Type B pancreatic cell (in vitro differentiated cells): ENCODE measurements around the gene TECR. TPM values are rescaled to one million over a fixed set of nuclear protein-coding genes. Genes with fewer than 3 reads are reported as not detected.
"Not testable (repeated sequence)": the region's sequence is repeated elsewhere in the genome, so short reads cannot be mapped to it uniquely, and the experiment has no call there.

ENCODE experiments used
- DNase-seq: peaks from one replicate; pipeline ENCODE4 v3.0.0; 2021; ENCODE audit warnings: mixed read lengths; ENCODE audit not compliant: unreplicated experiment; ENCODE audit errors: extremely low spot score
- H3K27ac Mint-ChIP-seq: 2 replicates; pipeline ENCODE4 v1.8.0; 2021; ENCODE audit warnings: mild to moderate bottlenecking, mixed read lengths
- H3K27me3 Mint-ChIP-seq: 2 replicates; pipeline ENCODE4 v1.8.0; 2021; ENCODE audit warnings: mixed read lengths
- H3K36me3 Mint-ChIP-seq: 2 replicates; pipeline ENCODE4 v1.8.0; 2021; ENCODE audit warnings: mixed read lengths
- H3K4me1 Mint-ChIP-seq: one replicate; pipeline ENCODE4 v1.8.0; 2021; ENCODE audit warnings: mixed read lengths; ENCODE audit not compliant: unreplicated experiment
- H3K4me3 Mint-ChIP-seq: 2 replicates; pipeline ENCODE4 v1.8.0; 2021; ENCODE audit warnings: mild to moderate bottlenecking, mixed read lengths
- H3K9me3 Mint-ChIP-seq: 2 replicates; pipeline ENCODE4 v1.8.0; 2021; ENCODE audit warnings: mixed read lengths
- total RNA-seq: library from RNA; stranded (reverse); gene quantifications from 2 replicates; pipeline ENCODE4 v1.2.1, GENCODE V29; 2021; ENCODE audit warnings: low replicate concordance
- TF ChIP-seq, protein P1 (sequence below): fragments of 200-600 bp; sonication (generic); conservative IDR thresholded peaks from 2 replicates; pipeline ENCODE4 v1.5.0; 2021; ENCODE audit warnings: antibody characterized with exemption, mild to moderate bottlenecking

TECR gene
- total RNA-seq, 1 donor from 2014 or later, result 171 TPM

DNA sequence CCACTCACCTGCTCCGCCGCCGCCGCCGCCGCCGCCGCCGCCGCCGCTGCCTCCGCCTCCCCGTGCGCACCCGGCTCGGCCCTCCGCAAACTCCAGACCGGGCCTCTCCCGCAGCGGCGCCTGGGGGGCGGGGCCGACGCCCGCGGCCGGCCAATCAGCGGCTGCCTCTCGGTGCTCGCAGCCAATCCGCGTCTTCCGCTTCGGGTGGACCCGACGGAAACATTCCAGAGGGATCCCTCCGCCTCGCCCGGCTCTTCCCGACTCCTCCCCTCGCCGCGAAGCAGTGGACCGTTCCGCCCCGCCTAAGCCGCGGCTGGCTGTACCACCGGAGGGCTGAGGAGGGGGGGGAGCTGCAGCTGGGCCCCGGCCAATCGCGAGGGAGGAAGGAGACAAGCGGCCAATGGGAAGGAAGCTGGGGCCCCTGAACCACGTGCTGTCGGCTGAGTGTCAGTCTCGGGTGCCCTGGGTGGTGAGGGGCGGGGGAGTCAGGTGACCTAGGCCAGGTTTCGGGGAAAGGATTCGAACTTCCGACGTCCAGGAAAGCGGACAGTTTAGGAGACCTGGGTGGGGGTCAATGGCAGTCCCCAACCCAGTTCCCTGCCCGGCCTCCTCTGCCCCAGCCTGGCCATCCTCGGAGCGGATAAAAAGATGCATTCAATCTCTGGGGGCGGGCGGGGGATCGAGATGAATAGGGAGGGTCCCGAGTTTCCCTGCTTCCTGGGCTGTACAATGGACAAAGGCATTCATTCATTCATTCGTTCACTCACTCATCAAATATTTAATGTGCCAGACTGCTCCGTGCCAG, 33.2 kb upstream of the TECR start, which contains the start of gene GIPC1:
TSS of gene GIPC1 (minus strand) at position 99 of the 805 bp plus-strand sequence. CDS start 13,151 bp downstream, outside the sequence.
- Mint-ChIP-seq H3K36me3 (peaks cover 12% of the 10 kb centered on the region), H3K4me3 (peak within 1 kb of the TSS; percentile 93), H3K27ac (peak within 1 kb of the TSS; percentile 97), H3K27me3 (no peaks in the 10 kb centered on the region), H3K4me1 (peaks cover 23% of the 10 kb centered on the region), H3K9me3 (no peaks in the 10 kb centered on the region)
- TF ChIP-seq, protein P1, sequence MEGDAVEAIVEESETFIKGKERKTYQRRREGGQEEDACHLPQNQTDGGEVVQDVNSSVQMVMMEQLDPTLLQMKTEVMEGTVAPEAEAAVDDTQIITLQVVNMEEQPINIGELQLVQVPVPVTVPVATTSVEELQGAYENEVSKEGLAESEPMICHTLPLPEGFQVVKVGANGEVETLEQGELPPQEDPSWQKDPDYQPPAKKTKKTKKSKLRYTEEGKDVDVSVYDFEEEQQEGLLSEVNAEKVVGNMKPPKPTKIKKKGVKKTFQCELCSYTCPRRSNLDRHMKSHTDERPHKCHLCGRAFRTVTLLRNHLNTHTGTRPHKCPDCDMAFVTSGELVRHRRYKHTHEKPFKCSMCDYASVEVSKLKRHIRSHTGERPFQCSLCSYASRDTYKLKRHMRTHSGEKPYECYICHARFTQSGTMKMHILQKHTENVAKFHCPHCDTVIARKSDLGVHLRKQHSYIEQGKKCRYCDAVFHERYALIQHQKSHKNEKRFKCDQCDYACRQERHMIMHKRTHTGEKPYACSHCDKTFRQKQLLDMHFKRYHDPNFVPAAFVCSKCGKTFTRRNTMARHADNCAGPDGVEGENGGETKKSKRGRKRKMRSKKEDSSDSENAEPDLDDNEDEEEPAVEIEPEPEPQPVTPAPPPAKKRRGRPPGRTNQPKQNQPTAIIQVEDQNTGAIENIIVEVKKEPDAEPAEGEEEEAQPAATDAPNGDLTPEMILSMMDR, result no peak
- peak; percentile 99 for DNase-seq

GRCh38 chr19:14496834-14497227, 32.6 kb upstream of the TECR start:
- DNase-seq, result no peak
- Mint-ChIP-seq H3K36me3 (peaks cover 8% of the 10 kb centered on the region), H3K4me3 (peak overlapping the region; percentile 81), H3K27ac (peak overlapping the region; percentile 92), H3K9me3 (no peaks in the 10 kb centered on the region), H3K27me3 (no peaks in the 10 kb centered on the region), H3K4me1 (peaks cover 23% of the 10 kb centered on the region)
- TF ChIP-seq, protein P1, result no peak

DNA sequence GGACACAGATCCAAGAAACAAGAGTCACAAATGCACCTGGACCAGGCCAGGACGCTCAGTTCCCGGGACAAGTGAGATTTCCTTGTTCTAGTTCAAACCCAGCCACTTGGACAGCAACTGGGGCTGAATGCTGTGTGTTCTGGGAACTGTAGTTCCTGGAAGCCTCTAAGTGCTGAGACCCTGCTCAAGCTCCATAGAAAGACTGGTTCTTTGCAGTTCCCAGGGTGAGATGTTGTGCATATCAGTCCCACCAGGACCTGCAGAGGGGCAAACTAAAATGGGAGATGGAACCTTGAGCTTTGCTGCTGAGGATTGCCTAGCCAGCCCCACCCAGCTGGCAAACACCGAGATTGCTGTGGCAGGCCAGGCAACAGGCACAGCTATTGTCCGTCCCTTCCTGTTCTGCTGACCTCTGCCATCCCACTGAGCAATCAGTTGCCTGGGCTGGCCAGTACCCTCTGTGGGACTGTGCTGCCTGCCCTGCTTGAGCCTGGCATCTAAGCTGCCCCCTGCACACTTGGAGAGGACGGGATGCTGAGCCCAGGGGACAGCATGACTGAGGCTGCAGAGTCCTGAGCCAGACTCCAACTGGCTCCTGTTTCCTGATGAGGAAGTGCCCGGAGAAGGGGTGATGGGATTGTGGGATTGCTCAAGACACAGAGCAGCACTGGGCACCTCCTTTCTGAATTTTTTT, 32.0 kb upstream of the TECR start:
- DNase-seq, result no peak
- TF ChIP-seq, protein P1, result no peak
- Mint-ChIP-seq H3K36me3 (peaks cover 8% of the 10 kb centered on the region), H3K27me3 (no peaks in the 10 kb centered on the region), H3K27ac (peak overlapping the region; percentile 92), H3K4me1 (peaks cover 23% of the 10 kb centered on the region), H3K9me3 (no peaks in the 10 kb centered on the region), H3K4me3 (peak overlapping the region; percentile 81)

GRCh38 chr19:14502334-14503092, 26.9 kb upstream of the TECR start:
- peak overlapping the region; percentile 100 for H3K27ac Mint-ChIP-seq
- H3K27me3 Mint-ChIP-seq, result peaks cover under 1% of the 10 kb centered on the region
- H3K36me3 Mint-ChIP-seq, result no peaks in the 10 kb centered on the region
- peaks cover 13% of the 10 kb centered on the region for H3K4me1 Mint-ChIP-seq
- TF ChIP-seq, protein P1, result no peak
- no peak for DNase-seq
- no peak overlapping the region for H3K4me3 Mint-ChIP-seq
- H3K9me3 Mint-ChIP-seq, result no peaks in the 10 kb centered on the region

DNA sequence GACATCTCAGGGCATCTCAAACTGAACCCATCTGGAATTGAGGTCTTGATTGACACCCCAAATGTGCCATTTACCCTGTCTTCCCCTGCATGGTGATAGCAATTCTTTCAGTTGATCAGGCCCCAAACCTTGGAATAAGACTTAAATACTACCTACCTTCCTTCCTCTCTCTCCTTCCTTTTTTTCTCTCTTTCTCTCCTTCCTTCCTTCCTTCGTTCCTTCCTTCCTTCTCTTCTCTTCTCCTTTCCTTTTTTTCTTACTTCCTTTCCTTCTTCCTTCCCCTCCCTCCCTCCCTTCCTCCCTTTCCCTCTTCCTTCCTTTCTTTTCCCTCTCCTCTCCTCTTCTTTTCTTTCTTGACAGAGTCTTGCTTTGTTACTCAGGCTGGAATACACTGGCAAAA, 26.1 kb upstream of the TECR start:
- H3K9me3 Mint-ChIP-seq, result no peaks in the 10 kb centered on the region
- H3K4me3 Mint-ChIP-seq, result no peak overlapping the region
- DNase-seq, result no peak
- H3K27ac Mint-ChIP-seq, result peak overlapping the region; percentile 100
- no peaks in the 10 kb centered on the region for H3K36me3 Mint-ChIP-seq
- TF ChIP-seq, protein P1, result no peak
- H3K4me1 Mint-ChIP-seq, result peaks cover 15% of the 10 kb centered on the region
- H3K27me3 Mint-ChIP-seq, result peaks cover 3% of the 10 kb centered on the region

- H3K9me3 Mint-ChIP-seq, H3K4me3 Mint-ChIP-seq, H3K27me3 Mint-ChIP-seq, DNase-seq, H3K36me3 Mint-ChIP-seq: not testable (repeated sequence)
- peaks cover 19% of the 10 kb centered on the region for H3K4me1 Mint-ChIP-seq
- H3K27ac Mint-ChIP-seq, result peak overlapping the region; percentile 100
Measured at GRCh38 chr19:14504575-14504974, 24.8 kb upstream of the TECR start.
